NCI-H82 treated with DMSO at 0.1 percent for 48 hours (cell line): Measurements from ENCODE around the gene FADS2.

ENCODE experiments used
- DNase-seq: peaks from one replicate; lab custom pipeline; 2025; ENCODE audit not compliant: unreplicated experiment; lab: John Stamatoyannopoulos, UW

FADS2 gene

DNA sequence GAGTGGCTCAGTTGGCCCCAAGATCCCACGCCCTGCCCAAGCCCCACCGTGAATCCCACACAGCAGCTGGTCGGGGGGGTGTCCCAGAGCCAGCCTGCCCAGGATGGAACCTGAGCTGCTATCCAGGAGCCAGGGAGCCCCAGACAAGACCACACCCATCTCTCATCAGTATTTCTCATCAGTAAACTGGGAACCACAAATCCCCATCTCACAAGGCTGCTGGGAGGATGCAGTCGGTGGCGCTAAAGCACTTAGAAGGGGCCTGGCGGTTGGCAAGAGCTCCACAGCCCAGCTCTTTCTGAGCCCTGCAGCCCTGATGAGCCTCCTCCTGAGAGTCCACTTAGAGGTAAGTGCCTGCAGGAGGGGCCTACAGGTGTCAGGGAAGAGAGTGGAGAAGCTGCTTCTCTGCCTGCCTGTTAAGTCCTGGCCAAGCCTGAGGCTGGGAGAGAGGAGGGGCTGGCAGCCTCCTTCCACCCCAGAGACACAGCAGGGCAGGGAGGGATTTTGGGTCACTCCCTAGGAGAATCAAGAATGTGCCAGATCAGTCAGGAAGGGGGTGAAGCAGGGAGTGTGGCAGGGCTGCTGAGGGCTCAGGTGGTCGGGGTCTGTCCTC lies 57.2 kb downstream of the FADS2 start:
- DNase-seq, result no peak

DNA sequence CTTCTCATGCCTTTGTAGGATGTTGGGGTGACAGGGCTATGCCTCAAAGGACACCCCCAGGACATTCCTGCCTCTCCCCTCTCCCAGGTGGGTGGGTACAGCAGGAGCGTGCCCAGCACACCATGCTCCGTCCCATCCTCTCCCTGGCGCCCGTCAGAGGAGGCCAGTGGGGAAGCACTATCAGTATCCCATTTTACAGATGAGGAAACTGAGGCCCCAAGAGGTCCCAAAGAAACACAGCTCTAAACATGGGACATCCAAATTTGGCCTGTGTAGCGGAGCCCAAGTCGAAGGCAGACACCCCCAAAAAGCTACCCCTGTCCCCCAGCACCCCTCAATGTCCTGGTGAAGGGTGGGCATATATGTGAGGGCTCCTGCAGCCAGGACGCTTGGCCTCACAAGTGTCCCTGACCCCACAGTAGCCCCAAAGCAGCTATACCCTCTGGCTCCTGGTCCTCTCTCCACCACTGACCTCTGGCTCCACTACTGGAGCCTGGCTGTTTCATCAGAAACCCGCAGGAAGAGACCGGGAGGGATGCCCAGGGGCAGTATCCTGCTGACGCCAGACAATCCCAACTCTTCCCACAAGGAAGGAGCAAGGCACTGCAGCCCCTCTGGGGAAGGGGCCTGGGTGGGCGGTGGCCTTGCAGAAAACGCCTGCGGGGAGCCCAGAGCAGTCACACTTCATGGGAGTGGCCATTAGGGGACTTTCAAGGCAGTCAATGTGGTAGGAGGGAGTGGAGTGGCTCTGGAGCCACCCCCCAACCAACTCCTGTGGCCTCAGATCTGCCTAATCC lies 57.9 kb downstream of the FADS2 start:
- no peak for DNase-seq

GRCh38 chr11:61886643-61887042 lies 58.5 kb downstream of the FADS2 start:
- no peak for DNase-seq

DNA sequence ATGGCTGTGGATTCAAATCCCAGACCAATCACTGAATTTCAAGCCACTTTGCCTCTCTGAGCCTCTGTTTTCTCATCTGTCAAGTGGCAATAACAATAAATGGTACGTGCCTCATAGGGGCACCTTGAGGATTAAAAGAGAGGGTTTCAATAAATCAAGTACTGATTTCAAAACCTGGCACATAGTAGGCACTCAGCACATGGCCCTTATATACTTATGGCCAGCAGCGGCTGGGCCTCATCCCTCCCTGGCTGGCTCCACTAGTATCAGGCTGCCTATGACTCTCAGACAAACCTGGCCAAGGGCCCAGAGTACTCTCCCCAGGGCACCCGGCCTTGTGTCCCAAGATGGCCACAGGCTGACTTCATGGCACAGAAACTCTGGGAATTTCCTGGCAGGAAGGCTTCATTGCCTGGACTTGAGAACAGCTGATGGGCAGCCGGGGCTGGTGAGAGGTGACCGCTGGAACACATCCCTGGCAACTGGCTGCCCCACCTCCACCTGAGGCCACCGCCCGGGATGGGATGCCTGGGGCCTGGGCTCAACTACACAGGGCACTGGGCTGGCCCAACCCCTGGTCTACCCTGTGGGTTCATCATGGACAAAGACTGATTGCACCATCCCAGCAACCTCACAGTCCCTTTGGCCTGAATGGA lies 59.9 kb downstream of the FADS2 start:
- no peak for DNase-seq

DNA sequence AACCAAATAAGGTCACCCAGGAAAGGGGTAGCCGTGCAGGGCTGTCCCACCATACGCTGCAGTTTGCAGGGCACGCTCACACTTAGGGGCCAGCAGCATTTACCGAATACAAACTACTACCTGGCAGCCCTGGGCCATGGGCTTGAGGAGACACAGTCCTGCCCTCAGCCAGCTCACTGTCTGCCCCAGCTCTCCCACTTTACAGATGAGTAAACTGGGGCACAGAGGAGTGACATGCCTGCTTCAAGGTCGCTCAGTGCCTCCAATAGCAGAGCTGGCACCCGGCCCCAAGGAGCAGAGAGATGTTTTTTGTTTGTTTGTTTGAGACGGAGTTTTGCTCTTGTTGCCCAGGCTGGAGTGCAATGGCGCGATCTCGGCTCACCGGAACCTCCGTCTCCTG lies 60.5 kb downstream of the FADS2 start:
- DNase-seq, result no peak

DNA sequence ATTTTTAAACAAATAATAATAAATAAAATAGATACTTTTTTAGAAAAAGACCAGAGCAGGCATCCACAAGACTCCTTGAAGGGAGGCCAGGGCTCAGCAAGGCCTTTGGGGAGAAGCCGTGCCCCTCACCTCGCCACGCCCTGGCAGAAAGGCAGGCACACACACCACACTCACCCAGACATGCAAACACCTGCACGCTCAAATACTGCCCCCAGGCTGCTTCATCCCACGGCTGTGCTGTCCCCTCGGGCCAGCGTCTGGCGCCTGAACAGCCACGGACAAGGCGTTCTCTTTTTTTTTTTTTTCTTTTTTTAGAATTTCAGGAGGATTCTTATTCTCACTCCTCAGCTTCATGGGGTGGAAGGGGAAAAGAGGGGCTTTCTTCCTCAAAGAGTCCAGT lies 61.7 kb downstream of the FADS2 start:
- DNase-seq, result no peak

- DNase-seq, result no peak
These were observed 62.6 kb downstream of the FADS2 start for GRCh38 chr11:61890529-61891330.

DNA sequence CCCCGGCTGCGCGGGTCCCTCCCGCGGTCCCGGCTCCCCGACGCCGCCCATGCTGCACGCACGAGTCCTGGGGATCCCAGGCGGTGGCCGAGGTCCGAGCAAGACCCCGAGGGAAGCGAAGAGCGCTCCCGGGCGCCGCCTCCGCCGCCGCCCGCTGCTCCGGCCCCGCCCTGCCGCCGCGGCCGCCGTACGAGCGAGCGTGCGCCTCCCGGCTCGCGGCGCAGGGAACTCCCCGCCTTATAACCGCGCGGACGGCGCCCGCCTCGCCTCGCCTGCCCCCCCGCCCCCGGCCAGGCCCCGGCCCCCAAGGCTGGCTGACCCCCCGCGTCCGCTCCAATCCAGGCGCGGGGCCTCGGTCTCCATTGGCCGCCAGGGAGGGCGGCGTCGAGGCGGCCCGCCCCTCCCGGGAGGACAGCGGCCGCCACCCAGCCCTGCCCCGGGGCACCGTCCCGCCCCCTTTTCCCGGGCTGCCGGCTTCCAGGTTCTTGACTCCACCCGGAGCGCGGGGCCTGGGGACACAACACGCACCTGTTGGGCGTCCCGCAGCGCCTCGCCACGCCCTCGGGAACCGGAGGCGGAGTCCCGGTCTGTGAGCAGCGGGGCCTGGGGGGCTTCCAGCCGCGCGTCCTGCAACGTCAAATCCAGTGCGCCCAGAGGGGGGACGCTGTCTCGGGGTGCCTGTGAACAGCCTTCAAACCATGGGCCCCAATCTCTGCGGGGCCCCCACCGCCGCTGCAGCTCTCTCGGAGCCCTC lies 63.4 kb downstream of the FADS2 start, which contains the start of gene FADS3:
TSS of gene FADS3 (minus strand) at position 215 of the 754 bp plus-strand sequence. CDS start at position 51, 164 bp downstream.
- DNase-seq, result peak; percentile 45

GRCh38 chr11:61892085-61892370 lies 63.9 kb downstream of the FADS2 start:
- DNase-seq, result no peak

DNA sequence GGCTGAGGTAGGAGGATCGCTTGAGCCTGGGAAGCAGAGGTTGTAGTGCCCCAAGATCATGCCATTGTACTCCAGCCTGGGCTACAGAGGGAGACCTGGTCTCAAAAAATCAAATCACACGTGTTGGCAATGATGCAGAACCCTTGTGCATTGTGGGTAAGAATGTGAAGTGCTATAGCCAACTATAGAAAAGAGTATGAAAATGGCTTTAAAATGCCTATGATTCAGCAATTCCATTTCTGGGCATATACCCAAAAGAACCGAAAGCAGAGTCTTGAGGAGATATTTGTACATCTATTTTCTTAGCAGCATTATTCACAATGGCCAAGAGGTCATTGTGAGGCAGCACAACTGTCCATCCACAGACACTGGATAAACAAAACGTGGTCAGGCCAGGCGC lies 65.9 kb downstream of the FADS2 start:
- no peak for DNase-seq

- no peak for DNase-seq
These were observed 67.1 kb downstream of the FADS2 start for GRCh38 chr11:61895046-61895717.

- DNase-seq, result no peak
These were observed 67.6 kb downstream of the FADS2 start for GRCh38 chr11:61895718-61896059.

DNA sequence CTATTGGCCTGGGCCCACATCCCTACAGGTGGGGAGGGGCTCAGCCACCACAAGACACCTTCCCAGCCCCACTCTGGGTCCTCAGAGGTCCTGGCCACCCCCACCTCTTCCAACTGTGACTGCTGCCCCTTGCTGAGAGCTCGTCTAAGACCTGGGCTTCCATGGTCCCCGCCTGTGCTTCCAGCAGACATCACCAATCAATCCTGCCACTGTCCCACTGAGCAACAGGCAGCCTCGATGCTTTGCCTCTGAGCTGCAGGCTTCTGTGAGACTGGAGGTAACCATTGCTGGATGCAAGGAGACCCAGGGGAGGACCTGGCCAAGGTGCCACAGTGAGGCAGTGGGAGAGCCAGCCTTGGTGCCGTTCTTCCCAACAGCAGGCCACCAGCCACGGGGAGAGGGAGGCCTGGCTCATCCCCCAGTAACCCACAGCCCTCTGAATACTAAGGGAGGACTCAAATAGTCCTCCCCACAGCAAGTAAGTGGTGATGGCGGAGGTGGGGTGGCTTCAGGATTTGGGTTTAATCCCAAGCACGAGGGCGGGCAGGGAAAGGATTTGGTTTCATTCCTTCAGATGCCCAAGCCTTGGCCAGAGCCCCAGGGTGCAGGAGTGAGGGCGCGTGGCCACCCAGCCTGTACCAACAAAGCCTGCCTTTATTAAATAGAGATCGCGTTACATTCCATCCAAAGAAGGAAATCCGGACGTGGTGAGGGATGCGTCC lies 68.7 kb downstream of the FADS2 start:
- DNase-seq, result no peak

GRCh38 chr11:61897387-61898246 lies 69.5 kb downstream of the FADS2 start:
- peak; percentile 28 for DNase-seq

GRCh38 chr11:61898247-61898582 lies 70.1 kb downstream of the FADS2 start:
- DNase-seq, result no peak

GRCh38 chr11:61899146-61899841 lies 71.2 kb downstream of the FADS2 start:
- DNase-seq, result peak; percentile 12

DNA sequence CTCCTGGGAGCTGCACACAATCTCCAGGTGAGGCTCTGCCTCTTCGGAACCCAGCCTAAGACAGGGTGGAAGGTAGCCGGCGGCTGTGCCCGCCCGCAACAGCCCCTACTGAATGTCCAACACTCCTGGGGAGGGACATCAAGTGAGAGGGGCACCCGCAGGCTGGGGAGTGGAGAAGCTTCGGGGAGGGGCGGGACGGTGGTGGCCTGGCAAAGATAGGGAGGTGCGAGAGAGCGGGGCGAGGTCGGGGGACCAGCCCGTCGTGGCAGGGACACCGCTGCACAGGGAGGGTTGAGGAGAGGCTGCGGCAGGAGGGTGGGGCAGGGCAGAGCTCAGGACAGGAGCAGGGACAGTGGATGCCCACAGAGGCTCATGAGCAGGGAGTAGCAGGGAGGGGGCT lies 72.2 kb downstream of the FADS2 start:
- no peak for DNase-seq

GRCh38 chr11:61901397-61901796 lies 73.3 kb downstream of the FADS2 start:
- no peak for DNase-seq
